GM06990 (cell line): Measurements from ENCODE around the gene PON1.

ENCODE experiments used
- DNase-seq: peaks from one replicate; pipeline ENCODE4 v3.0.0-alpha.2; 2011; ENCODE audit not compliant: insufficient read length; ENCODE audit errors: extremely low read depth
- H3K27me3 ChIP-seq: replicated peaks from 2 replicates; pipeline ENCODE4 v1.6.0; 2011; ENCODE audit warnings: low read length; ENCODE audit not compliant: control insufficient read depth, insufficient read depth
- H3K36me3 ChIP-seq: 2 replicates; pipeline ENCODE4 v1.5.1; 2011; ENCODE audit warnings: low read length; ENCODE audit not compliant: control insufficient read depth, insufficient read depth
- H3K4me3 ChIP-seq: replicated peaks from 2 replicates; pipeline ENCODE4 v1.5.1; 2011; ENCODE audit warnings: low read depth, mild to moderate bottlenecking, control low read depth, low read length
- TF ChIP-seq, protein P1 (sequence below): IDR thresholded peaks from 2 replicates; pipeline ENCODE4 v1.5.1; 2011; ENCODE audit warnings: low read length, control low read depth, mild to moderate bottlenecking, inconsistent platforms; ENCODE audit not compliant: insufficient read depth, poor library complexity, severe bottlenecking

PON1 gene

GRCh38 chr7:95295397-95295796, 28.9 kb downstream of the PON1 start:
- Histone ChIP-seq H3K27me3 (no peaks in the 10 kb centered on the region), H3K36me3 (no peaks in the 10 kb centered on the region), H3K4me3 (no peak overlapping the region)
- DNase-seq = no peak
- TF ChIP-seq, protein P1, sequence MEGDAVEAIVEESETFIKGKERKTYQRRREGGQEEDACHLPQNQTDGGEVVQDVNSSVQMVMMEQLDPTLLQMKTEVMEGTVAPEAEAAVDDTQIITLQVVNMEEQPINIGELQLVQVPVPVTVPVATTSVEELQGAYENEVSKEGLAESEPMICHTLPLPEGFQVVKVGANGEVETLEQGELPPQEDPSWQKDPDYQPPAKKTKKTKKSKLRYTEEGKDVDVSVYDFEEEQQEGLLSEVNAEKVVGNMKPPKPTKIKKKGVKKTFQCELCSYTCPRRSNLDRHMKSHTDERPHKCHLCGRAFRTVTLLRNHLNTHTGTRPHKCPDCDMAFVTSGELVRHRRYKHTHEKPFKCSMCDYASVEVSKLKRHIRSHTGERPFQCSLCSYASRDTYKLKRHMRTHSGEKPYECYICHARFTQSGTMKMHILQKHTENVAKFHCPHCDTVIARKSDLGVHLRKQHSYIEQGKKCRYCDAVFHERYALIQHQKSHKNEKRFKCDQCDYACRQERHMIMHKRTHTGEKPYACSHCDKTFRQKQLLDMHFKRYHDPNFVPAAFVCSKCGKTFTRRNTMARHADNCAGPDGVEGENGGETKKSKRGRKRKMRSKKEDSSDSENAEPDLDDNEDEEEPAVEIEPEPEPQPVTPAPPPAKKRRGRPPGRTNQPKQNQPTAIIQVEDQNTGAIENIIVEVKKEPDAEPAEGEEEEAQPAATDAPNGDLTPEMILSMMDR = no peak

GRCh38 chr7:95290166-95290830, 34.0 kb downstream of the PON1 start:
- DNase-seq = no peak
- no peaks in the 10 kb centered on the region for H3K36me3 ChIP-seq
- TF ChIP-seq, protein P1 = no peak
- H3K4me3 ChIP-seq = no peak overlapping the region
- no peaks in the 10 kb centered on the region for H3K27me3 ChIP-seq

- Histone ChIP-seq H3K27me3 (no peaks in the 10 kb centered on the region), H3K4me3 (no peak overlapping the region), H3K36me3 (no peaks in the 10 kb centered on the region)
- TF ChIP-seq, protein P1 = no peak
- DNase-seq = no peak
These were observed 38.2 kb downstream of the PON1 start for GRCh38 chr7:95286096-95286495.

DNA sequence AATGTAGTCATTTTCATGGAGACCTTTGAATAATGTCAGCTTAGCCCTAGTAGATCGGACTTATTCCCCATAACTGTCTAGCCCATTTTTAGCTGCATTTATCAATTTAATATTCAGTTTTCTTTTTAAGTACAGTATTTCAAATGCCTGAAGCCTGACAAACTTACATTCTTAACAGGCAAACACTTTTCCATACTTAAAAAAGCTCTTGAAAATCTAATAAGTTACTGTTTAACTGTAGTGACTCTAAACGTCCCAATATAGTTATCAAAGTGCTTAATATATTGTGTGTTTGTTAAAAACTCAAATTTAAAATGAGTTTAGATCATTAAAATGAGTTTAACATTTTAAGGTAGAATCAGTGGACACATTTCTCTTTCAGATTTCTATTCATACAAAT, 44.9 kb downstream of the PON1 start:
- Histone ChIP-seq H3K27me3 (no peaks in the 10 kb centered on the region), H3K4me3 (no peak overlapping the region), H3K36me3 (no peaks in the 10 kb centered on the region)
- TF ChIP-seq, protein P1 = no peak
- DNase-seq = no peak

DNA sequence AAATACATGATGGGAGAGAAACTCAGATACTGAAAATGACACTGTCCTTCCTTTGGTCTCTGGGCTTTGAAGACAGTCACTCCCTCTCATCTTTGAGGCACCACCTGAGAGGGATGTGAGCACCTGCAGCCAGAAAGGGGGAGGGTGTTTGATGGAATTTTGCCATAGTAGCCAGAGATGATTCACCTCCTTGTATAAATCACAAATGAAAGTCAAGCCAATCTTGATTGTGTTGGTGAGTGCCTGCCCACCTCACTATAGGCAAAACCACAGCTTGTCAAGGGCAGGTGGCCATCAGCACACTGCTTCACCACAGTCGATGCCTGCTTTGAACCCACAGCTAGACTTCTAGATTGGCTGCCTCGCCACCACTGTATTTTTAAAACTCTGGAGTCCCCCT, 48.2 kb downstream of the PON1 start:
- H3K4me3 ChIP-seq = no peak overlapping the region
- no peak for DNase-seq
- no peaks in the 10 kb centered on the region for H3K36me3 ChIP-seq
- TF ChIP-seq, protein P1 = no peak
- no peaks in the 10 kb centered on the region for H3K27me3 ChIP-seq

DNA sequence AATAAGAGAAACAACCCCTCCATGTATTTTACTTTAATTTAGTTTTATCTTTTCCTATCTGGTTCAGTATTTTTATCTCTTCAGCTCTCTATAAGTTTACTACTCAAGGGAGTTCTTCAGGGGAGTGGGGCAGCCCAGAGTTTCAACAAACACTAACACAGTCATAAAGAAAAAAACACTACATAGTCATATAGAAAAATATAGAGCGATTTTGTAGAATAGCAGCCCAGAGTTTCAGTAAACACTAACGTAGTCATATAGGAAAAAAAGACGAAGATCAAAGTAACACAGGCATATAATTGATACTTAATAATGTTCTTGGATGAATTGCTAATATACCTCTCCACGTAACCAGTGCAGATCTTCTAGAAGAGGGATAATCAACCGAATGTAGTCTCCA, 54.7 kb downstream of the PON1 start:
- TF ChIP-seq, protein P1 = no peak
- DNase-seq = no peak
- Histone ChIP-seq H3K27me3 (no peaks in the 10 kb centered on the region), H3K36me3 (no peaks in the 10 kb centered on the region), H3K4me3 (no peak overlapping the region)
